ENCODE measurements around the gene MKRN2.

DNA sequence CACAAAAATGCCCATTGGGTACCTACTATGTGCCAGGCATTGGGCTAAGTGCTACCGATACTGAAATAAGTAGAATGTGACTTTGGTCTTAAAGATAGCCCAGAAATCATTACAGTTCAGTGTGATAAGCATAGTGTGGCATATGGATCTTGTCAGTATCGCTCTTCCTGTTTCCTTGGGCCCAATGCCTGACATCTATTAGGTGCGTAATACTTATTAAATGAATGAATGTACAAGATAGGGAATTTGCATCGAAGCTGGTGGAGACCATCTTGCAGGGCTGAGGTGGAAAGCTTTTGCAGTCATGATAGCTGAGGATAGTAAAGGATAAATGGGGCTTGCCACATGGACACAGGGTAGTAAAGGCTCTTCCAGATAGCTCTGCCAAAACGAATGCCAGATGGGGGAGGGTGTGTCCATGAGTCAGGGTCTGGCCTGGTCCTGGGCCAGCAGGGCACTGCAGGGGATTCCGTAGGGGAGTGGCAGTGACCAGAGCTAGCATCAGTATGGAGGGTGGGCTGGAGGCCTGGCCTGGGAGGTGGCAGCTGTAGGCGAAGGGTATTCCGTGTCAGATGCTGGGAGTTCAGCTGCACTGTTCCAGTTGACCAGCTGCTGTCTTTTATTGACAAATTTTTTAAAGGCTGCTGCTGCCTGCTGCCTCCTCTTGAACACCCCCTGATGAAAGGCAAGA is 49.2 kb upstream of the MKRN2 start:
- TF ChIP-seq EP300 (IDR thresholded peaks at IDR 0.05) (no peak), POLR2A (IDR thresholded peaks at IDR 0.05) (no peak)
- TF ChIP-seq, protein P1, sequence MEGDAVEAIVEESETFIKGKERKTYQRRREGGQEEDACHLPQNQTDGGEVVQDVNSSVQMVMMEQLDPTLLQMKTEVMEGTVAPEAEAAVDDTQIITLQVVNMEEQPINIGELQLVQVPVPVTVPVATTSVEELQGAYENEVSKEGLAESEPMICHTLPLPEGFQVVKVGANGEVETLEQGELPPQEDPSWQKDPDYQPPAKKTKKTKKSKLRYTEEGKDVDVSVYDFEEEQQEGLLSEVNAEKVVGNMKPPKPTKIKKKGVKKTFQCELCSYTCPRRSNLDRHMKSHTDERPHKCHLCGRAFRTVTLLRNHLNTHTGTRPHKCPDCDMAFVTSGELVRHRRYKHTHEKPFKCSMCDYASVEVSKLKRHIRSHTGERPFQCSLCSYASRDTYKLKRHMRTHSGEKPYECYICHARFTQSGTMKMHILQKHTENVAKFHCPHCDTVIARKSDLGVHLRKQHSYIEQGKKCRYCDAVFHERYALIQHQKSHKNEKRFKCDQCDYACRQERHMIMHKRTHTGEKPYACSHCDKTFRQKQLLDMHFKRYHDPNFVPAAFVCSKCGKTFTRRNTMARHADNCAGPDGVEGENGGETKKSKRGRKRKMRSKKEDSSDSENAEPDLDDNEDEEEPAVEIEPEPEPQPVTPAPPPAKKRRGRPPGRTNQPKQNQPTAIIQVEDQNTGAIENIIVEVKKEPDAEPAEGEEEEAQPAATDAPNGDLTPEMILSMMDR (IDR thresholded peaks at IDR 0.05) = no peak

All from tibial nerve (tissue), 4 donors.